ENCODE results near the gene MAK. TPM values are rescaled to one million over a fixed set of nuclear protein-coding genes. Genes with fewer than 3 reads are reported as not detected.

Gene MAK
- polyA plus RNA-seq, result 0.32 TPM in 1 of 2 replicates, not detected in the other

DNA sequence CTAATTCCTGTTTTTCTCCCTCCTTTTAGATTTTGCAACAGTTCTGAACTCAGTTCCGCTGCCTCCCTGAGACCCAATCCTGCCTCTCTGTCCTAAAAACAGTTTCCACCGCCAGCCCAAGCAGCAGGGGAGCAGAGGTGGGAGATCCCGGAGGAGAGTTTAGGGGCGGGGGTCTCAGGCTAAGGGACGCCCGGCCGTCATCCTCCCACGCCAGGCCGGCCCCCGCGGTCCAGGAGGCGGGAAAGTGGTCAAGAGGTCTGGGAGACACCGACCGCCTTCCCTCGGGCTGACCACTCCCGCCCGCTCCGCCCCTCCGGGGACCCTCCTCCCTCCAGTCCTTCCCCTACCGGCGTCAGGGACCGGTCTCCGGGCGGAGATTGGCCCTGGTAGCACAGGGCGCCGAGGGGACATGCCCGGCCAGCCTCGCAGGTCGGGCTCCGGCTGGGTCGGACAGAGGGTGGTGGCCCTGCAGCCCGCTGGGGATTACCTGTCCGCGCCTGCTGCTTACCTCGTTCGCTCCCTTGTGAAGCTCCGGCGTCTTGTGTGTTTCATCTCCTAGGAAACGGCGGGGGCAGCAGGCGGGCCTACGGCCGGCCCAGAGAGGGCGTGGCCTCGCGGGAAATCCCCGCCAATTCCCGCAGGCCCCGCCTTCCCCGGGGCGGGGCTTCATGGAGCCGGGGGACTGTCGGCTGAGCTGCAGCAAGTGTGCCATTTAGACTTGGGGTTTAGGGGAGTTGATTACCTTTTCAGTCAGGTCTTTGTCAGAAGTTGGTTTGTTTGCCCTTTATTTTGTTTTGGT, at the start of gene MAK:
Gene MAK (minus strand): TSS at position 545 of the 799 bp plus-strand sequence. CDS start 7,891 bp downstream, outside the sequence.

GRCh38 chr6:10886691-10887502, 48.6 kb upstream of the MAK start, which contains the start of gene SYCP2L:
TSS of gene SYCP2L (plus strand) at chr6:10887052. CDS start at chr6:10887127, 75 bp downstream.

DNA sequence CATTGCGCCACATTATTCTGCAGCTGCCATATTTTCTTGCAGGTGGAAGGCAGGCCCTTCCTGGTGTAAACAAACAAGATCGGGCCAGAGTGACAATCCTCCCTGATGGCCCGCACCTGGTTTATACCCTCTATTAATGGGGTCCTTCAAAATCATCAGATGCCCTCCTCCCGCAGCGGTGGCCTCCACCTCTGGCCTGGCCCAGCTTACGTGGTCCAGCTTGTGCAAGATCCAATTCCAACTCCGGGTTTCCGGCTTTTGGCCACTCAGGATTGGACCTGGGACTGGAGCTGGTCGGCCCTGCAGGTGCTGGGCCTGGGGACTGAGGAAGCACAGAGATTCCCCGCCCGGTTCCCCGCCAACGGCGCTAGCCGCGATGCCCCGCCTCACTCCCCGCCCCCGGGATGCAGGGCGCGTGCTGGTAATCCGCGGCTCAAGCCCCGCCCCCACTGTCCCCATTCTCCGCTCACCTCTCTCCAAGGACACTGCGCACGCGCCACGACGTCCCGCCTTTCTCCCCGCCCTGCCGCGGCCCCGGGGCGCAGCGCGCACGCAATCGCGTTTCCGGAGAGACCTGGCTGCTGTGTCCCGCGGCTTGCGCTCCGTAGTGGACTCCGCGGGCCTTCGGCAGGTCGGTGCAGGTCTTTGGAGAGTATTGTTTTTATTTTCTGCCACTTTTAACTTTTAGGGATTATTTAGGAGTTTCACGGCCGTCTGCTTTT, 90.9 kb downstream of the MAK start, which contains the start of gene TMEM14B:
Gene TMEM14B (plus strand): TSS at position 555 of the 722 bp plus-strand sequence. CDS start 1,441 bp downstream, outside the sequence.

GRCh38 chr6:10722820-10723566, 115.3 kb downstream of the MAK start, which contains the start of gene TMEM14C:
TSS of gene TMEM14C (plus strand) at chr6:10723070. CDS start at chr6:10724614, 1,544 bp downstream.

Other genes starting within 250 kb of the MAK start
- gene C6orf52, start 143.9 kb downstream of the MAK start, polyA plus RNA-seq, result 5.1 and 11.5 TPM in 2 replicates
- gene PAK1IP1, start 143.6 kb downstream of the MAK start, polyA plus RNA-seq, result 31.1 and 31.7 TPM in 2 replicates
- 226 and 277 TPM in 2 replicates for gene TMEM14C, start 115.5 kb downstream of the MAK start, polyA plus RNA-seq
- 347 and 413 TPM in 2 replicates for gene TMEM14B, start 90.7 kb downstream of the MAK start, polyA plus RNA-seq
- gene GCM2, start 43.5 kb upstream of the MAK start, polyA plus RNA-seq, result not detected in 2 replicates
- 0.15 and 4.0 TPM in 2 replicates for gene SYCP2L, start 48.5 kb upstream of the MAK start, polyA plus RNA-seq
- 7.6 and 9.4 TPM in 2 replicates for gene ELOVL2, start 205.8 kb upstream of the MAK start, polyA plus RNA-seq